Left ventricle myocardium inferior (tissue), 1 donor: ENCODE data around the gene ABHD6. TPM values are rescaled to one million over a fixed set of nuclear protein-coding genes. Genes with fewer than 3 reads are reported as not detected.
A peak's percentile ranks its signal among the peaks of the same experiment; 100 is the strongest.
"Not testable (repeated sequence)": the region's sequence is repeated elsewhere in the genome, so short reads cannot be mapped to it uniquely, and the experiment has no call there.

Experiments used
- DNase-seq: peaks from one replicate; pipeline ENCODE4 v3.0.0-alpha.2; 2020
- H3K27ac ChIP-seq: fragments of 200-600 bp; replicated peaks from 2 replicates; pipeline ENCODE4 v1.8.0; 2021
- H3K27me3 ChIP-seq: fragments of 200-600 bp; 2 replicates; pipeline ENCODE4 v1.8.0; 2021; ENCODE audit warnings: low read depth
- H3K36me3 ChIP-seq: fragments of 200-600 bp; 2 replicates; pipeline ENCODE4 v1.8.0; 2021
- H3K4me1 ChIP-seq: fragments of 200-600 bp; 2 replicates; pipeline ENCODE4 v1.8.0; 2021
- H3K4me3 ChIP-seq: fragments of 200-600 bp; 2 replicates; pipeline ENCODE4 v1.8.0; 2021; ENCODE audit warnings: mild to moderate bottlenecking, moderate library complexity
- H3K9me3 ChIP-seq: fragments of 200-600 bp; replicated peaks from 2 replicates; pipeline ENCODE4 v1.8.0; 2021
- intact Hi-C: fragments of 100-400 bp; cut with micrococcal nuclease; formaldehyde crosslinking; loops from one replicate; pipeline ENCODE4 v1.11.0; 2022
- total RNA-seq: library from RNA; stranded (reverse); fragmentation: NEBNext Ultra II Directional; extraction: Animal tissue kit (Norgen Biotek cat#: 25700); gene quantifications from one replicate; pipeline ENCODE4 v1.2.1, GENCODE V29; 2021
- TF ChIP-seq, protein P1 (sequence below): fragments of 200-600 bp; IDR thresholded peaks from 2 replicates; pipeline ENCODE4 v1.8.0; 2021; ENCODE audit warnings: antibody characterized with exemption, mild to moderate bottlenecking, borderline replicate concordance
- donor health status: DM: no; HTN: yes; CAD: no; lungs with severe emphysema.

Gene ABHD6
- total RNA-seq, 1 donor from 2014 or later: 7.2 TPM

DNA sequence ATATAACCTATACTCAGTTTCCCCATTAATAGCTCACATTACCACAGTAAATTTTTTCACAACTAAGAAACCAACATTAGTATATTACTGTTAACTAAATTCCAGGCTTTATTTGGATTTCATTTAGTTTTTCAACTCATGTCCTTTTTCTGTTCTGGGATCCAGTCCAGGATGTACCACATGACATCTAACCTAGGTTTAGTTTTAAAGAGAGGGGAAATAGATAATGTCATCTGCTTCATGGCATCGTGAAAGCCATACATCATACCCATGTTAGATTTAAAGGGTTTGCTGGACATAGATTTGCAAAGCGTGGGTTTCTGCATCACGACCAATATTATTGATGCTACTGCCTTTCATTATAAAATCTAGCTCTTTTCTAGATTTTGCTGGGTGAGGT, 35.3 kb downstream of the ABHD6 start:
- TF ChIP-seq, protein P1, sequence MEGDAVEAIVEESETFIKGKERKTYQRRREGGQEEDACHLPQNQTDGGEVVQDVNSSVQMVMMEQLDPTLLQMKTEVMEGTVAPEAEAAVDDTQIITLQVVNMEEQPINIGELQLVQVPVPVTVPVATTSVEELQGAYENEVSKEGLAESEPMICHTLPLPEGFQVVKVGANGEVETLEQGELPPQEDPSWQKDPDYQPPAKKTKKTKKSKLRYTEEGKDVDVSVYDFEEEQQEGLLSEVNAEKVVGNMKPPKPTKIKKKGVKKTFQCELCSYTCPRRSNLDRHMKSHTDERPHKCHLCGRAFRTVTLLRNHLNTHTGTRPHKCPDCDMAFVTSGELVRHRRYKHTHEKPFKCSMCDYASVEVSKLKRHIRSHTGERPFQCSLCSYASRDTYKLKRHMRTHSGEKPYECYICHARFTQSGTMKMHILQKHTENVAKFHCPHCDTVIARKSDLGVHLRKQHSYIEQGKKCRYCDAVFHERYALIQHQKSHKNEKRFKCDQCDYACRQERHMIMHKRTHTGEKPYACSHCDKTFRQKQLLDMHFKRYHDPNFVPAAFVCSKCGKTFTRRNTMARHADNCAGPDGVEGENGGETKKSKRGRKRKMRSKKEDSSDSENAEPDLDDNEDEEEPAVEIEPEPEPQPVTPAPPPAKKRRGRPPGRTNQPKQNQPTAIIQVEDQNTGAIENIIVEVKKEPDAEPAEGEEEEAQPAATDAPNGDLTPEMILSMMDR: no peak
- Histone ChIP-seq H3K27me3 (no peaks in the 10 kb centered on the region), H3K4me3 (no peak overlapping the region), H3K4me1 (peaks cover 7% of the 10 kb centered on the region), H3K36me3 (peaks cover 49% of the 10 kb centered on the region), H3K9me3 (peaks cover 4% of the 10 kb centered on the region), H3K27ac (no peak overlapping the region)
- intact Hi-C loops: no loop called here
- no peak for DNase-seq

DNA sequence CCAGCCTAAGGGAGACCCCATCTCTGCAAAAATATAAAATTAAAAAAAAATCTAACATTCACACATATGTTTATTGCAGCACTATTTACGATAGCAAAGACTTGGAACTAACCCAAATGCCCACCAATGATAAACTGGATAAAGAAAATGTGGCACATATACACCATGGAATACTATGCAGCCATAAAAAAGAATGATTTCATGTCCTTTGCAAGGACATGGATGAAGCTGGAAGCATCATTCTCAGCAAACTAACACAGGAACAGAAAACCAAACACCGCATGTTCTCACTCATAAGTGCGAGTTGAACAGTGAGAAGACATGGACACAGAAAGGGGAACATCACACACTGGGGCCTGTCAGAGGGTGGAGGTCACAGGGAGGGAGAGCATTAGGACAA, 35.8 kb downstream of the ABHD6 start:
- not testable (repeated sequence) for H3K4me3 ChIP-seq

DNA sequence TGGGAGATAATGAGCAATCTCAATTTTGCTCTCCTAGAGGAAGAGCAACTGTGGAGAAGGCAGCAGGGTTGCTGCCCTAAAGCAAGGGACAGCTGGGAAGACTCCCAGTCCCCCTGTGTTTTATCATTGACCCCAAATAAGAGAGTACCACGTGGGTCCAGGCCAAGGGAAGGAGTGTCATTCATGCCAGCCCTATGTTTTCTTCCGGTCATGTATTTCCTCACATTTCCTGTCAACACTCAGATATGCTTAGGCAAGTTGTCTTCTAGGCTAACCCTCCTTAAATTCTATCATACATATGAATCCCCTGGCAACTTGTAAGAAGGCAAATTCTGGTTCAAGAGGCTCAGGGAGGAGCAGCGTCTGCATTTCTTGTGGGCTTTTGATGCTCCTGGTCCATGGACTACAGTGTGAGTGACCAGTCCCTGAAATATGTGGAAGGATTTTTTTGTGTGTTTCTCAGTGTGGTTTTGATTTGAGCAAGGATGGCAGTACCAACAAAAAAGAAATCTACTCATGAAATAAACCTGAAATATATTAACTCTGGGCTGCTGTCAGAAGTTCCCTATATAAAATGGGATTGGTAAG, 36.5 kb downstream of the ABHD6 start:
- Histone ChIP-seq H3K9me3 (peaks cover 4% of the 10 kb centered on the region), H3K36me3 (peaks cover 47% of the 10 kb centered on the region), H3K27me3 (no peaks in the 10 kb centered on the region), H3K4me3 (no peak overlapping the region), H3K27ac (no peak overlapping the region), H3K4me1 (peaks cover 7% of the 10 kb centered on the region)
- TF ChIP-seq, protein P1: no peak
- DNase-seq: no peak
- intact Hi-C loops: no loop called here

More for the DNA sequence above, 35.8 kb downstream of the ABHD6 start:
- H3K27ac ChIP-seq, H3K4me1 ChIP-seq, H3K9me3 ChIP-seq, H3K27me3 ChIP-seq, DNase-seq, intact Hi-C loops: not testable (repeated sequence)
- H3K36me3 ChIP-seq: peaks cover 49% of the 10 kb centered on the region

DNA sequence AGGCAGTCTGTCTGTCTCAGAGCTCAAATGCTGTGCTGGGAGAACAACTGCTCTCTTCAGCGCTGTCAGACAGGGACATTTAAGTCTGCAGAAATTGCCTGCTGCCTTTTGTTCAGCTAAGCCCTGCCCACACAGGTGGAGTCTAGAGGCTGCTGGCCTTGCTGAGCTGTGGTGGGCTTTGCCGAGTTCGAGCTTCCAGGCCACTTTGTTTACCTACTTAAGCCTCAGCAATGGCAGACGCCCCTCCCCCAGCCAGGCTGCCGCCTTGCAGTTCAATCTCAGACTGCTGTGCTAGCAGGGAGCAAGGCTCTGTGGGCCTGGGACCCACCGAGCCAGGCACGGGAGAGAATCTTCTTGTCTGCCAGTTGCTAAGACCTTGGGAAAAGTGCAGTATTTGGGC, 43.5 kb downstream of the ABHD6 start:
- Histone ChIP-seq H3K4me3 (no peak overlapping the region), H3K4me1 (peaks cover 4% of the 10 kb centered on the region), H3K9me3 (peaks cover 4% of the 10 kb centered on the region), H3K36me3 (peaks cover 49% of the 10 kb centered on the region), H3K27me3 (no peaks in the 10 kb centered on the region), H3K27ac (no peak overlapping the region)
- no peak for DNase-seq
- intact Hi-C loops: no loop called here
- TF ChIP-seq, protein P1: no peak

DNA sequence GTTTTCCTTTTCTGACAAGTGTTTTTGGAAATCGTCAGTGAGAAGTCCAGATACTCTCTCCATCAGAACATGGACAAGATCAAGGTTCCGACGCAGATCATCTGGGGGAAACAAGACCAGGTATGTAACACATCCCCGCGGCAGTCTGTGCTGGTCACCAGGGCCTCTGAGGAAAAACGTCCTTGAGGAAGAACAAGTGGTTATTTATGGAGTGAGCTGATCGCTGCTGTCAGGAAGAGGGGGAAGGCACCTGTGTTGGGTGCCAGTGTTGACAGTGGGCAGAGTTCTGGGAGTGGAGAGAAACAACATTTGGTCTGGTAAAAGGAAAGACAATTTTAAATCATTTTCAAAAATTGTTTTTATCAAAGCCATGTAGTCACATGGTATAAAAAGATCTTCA, 47.7 kb downstream of the ABHD6 start:
- no peaks in the 10 kb centered on the region for H3K27me3 ChIP-seq
- intact Hi-C loops: no loop called here
- H3K4me1 ChIP-seq: peaks cover 22% of the 10 kb centered on the region
- TF ChIP-seq, protein P1: no peak
- H3K27ac ChIP-seq: peak overlapping the region; percentile 59
- no peak overlapping the region for H3K4me3 ChIP-seq
- no peaks in the 10 kb centered on the region for H3K9me3 ChIP-seq
- H3K36me3 ChIP-seq: peaks cover 55% of the 10 kb centered on the region
- no peak for DNase-seq

DNA sequence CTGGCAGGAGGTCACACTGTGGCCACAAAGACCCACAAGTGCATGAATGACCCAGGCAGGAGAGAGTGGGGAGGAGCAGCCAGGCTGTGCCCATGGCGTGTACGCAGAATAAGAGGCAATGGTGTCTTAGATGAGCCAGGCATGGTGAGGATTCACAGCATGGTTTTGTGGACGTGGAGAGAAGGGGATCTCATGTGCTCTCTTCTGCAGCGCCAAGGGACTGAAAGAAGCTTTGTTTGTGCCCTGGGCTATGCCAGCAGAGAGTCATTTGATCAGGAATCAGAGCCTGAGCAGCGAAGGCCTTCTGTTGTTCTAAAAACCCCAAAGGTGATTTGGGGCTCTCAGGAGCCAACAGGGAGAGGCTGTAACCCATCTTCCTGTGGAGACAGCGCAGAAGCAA, 49.8 kb downstream of the ABHD6 start:
- no peaks in the 10 kb centered on the region for H3K9me3 ChIP-seq
- no peak overlapping the region for H3K4me3 ChIP-seq
- peaks cover 35% of the 10 kb centered on the region for H3K36me3 ChIP-seq
- DNase-seq: no peak
- peaks cover 22% of the 10 kb centered on the region for H3K4me1 ChIP-seq
- H3K27me3 ChIP-seq: no peaks in the 10 kb centered on the region
- peak overlapping the region; percentile 15 for H3K27ac ChIP-seq
- TF ChIP-seq, protein P1: no peak
- intact Hi-C loops: no loop called here
